ENCODE results near the gene CEACAM8. TPM values are rescaled to one million over a fixed set of nuclear protein-coding genes. Genes with fewer than 3 reads are reported as not detected.
A peak's percentile ranks its signal among the peaks of the same experiment; 100 is the strongest.

Gene CEACAM8
- total and polyA plus RNA-seq, 2 donors (not counting 1 experiment from before 2014, with no cell fraction given): not detected

DNA sequence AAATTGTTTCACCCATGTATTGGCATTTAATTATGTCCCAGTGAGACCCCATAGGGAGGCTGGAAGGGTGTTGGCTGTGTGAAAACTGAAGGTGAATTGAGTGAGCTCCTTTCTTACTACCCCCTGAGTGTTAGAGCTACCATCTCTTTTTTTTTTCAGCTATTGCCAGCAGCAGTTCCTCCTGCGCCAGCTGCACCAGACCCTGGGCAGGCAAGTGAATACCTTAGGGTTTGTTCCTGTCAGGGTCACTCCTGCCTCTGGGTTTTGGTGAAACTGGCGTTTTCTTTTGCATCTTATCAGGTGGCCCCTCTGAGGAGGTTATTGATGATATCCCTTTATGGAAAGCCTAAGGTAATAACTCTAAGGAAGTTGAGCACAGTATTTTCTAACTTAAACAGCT lies 25.5 kb downstream of the CEACAM8 start:
- no peaks in the 10 kb centered on the region for H3K27me3 ChIP-seq (replicated peaks in 1 of 4; ENCODE audit: control extremely low read depth in 1 of 4, control insufficient read depth in 3 of 4, insufficient read depth in 4 of 4, low read length in 3 of 4)
- no peak overlapping the region for H3K4me2 ChIP-seq (replicated peaks; ENCODE audit: low read depth, low read length, poor library complexity, severe bottlenecking)
- H3K9ac ChIP-seq (ENCODE audit: low read length): no peak overlapping the region
- no peaks in the 10 kb centered on the region for H3K79me2 ChIP-seq (ENCODE audit: control insufficient read depth, insufficient read depth, low read length)
- ATAC-seq (ENCODE audit: low read depth) (no peak), DNase-seq (no peak)
- peaks cover 4% of the 10 kb centered on the region for H3K27me3 Mint-ChIP-seq
- peaks cover 29% of the 10 kb centered on the region for H3K4me1 Mint-ChIP-seq
- peak overlapping the region in 1 of 2 donors; percentile 35 for H3K27ac ChIP-seq (ENCODE audit: low read length in 2 of 2)
- H3K4me3 Mint-ChIP-seq: no peak overlapping the region
- TF ChIP-seq, protein P1, sequence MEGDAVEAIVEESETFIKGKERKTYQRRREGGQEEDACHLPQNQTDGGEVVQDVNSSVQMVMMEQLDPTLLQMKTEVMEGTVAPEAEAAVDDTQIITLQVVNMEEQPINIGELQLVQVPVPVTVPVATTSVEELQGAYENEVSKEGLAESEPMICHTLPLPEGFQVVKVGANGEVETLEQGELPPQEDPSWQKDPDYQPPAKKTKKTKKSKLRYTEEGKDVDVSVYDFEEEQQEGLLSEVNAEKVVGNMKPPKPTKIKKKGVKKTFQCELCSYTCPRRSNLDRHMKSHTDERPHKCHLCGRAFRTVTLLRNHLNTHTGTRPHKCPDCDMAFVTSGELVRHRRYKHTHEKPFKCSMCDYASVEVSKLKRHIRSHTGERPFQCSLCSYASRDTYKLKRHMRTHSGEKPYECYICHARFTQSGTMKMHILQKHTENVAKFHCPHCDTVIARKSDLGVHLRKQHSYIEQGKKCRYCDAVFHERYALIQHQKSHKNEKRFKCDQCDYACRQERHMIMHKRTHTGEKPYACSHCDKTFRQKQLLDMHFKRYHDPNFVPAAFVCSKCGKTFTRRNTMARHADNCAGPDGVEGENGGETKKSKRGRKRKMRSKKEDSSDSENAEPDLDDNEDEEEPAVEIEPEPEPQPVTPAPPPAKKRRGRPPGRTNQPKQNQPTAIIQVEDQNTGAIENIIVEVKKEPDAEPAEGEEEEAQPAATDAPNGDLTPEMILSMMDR (IDR thresholded peaks at IDR 0.05): no peak
- no peak for TF ChIP-seq EZH2 (IDR thresholded peaks at IDR 0.05; ENCODE audit: borderline replicate concordance, insufficient read depth, low read depth, low read length, poor library complexity, severe bottlenecking)
- peaks cover 17 to 21% of the 10 kb centered on the region in 2 donors for H3K4me1 ChIP-seq (ENCODE audit: control insufficient read depth in 2 of 2, insufficient read depth in 2 of 2, low read length in 2 of 2)
- H4K20me1 ChIP-seq (ENCODE audit: control insufficient read depth, insufficient read depth, low read length, poor library complexity, severe bottlenecking): no peaks in the 10 kb centered on the region
- 40% methylated on average over 1 of the region's 2 CpGs for WGBS (ENCODE audit: insufficient coverage)
- no peak overlapping the region for H2AFZ ChIP-seq (ENCODE audit: insufficient read depth, low read depth, low read length, poor library complexity, severe bottlenecking)
- H3K4me3 ChIP-seq (ENCODE audit: control extremely low read depth in 1 of 5, extremely low read depth in 1 of 5, insufficient read depth in 1 of 5, low read depth in 2 of 5, low read length in 4 of 5): no peak overlapping the region
- intact Hi-C loops (cut with micrococcal nuclease): no loop called here
- H3K36me3 ChIP-seq (replicated peaks in 1 of 2; ENCODE audit: control extremely low read depth in 1 of 2, control insufficient read depth in 1 of 2, extremely low read depth in 1 of 2, insufficient read depth in 2 of 2, low read length in 1 of 2): no peaks in the 10 kb centered on the region
- peak overlapping the region; percentile 33 for H3K27ac Mint-ChIP-seq
- H3K9me3 ChIP-seq (ENCODE audit: control extremely low read depth in 1 of 3, control insufficient read depth in 2 of 3, insufficient read depth in 1 of 3, low read length in 2 of 3): no peaks in the 10 kb centered on the region
- CTCF ChIA-PET: interaction anchor here (9.1 kb wide), 1 partner anchor 28 kb away, joined by 130 read pairs; the partner anchor contains the start of gene CEACAM8
- POLR2A ChIA-PET: no interaction called here
- no peaks in the 10 kb centered on the region for H3K9me3 Mint-ChIP-seq (ENCODE audit: insufficient read depth)

DNA sequence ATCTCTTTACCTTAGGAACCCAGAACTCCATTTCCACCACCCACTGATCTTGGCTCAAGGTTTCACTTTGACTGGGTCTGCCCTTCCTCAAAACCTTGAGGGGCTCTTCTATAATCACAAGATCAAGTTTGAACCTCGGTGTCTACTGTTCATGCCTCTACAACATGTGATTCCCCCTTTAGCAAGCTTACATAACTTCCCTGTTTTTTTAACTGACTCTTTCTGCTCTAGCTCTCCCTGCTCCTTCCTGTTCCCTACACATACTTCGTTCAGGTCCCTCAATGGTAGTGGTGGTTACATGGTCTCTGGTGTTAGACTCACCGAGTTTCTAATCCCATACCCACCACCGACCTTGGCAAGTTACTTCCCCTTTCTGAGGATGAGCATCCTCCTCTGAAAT lies 26.7 kb downstream of the CEACAM8 start:
- H3K27me3 ChIP-seq (replicated peaks in 1 of 4; ENCODE audit: control extremely low read depth in 1 of 4, control insufficient read depth in 3 of 4, insufficient read depth in 4 of 4, low read length in 3 of 4): no peaks in the 10 kb centered on the region
- peaks cover 24% of the 10 kb centered on the region for H3K4me1 Mint-ChIP-seq
- DNase-seq (peak; percentile 65), ATAC-seq (ENCODE audit: low read depth) (peak; percentile 42)
- no peak overlapping the region for H3K9ac ChIP-seq (ENCODE audit: low read length)
- CTCF ChIA-PET: interaction anchor here (0.9 to 9.1 kb wide), 6 partner anchors 9 to 126 kb away, joined by 3 to 130 read pairs (median 5); partner anchors contain the start of genes CEACAM8 and CXCL17
- H3K9me3 ChIP-seq (ENCODE audit: control extremely low read depth in 1 of 3, control insufficient read depth in 2 of 3, insufficient read depth in 1 of 3, low read length in 2 of 3): no peaks in the 10 kb centered on the region
- peaks cover 5% of the 10 kb centered on the region for H3K27me3 Mint-ChIP-seq
- H2AFZ ChIP-seq (ENCODE audit: insufficient read depth, low read depth, low read length, poor library complexity, severe bottlenecking): no peak overlapping the region
- no peak for TF ChIP-seq EZH2 (IDR thresholded peaks at IDR 0.05; ENCODE audit: borderline replicate concordance, insufficient read depth, low read depth, low read length, poor library complexity, severe bottlenecking)
- TF ChIP-seq, protein P1 (IDR thresholded peaks at IDR 0.05): no peak
- peaks cover 17 to 21% of the 10 kb centered on the region in 2 donors for H3K4me1 ChIP-seq (ENCODE audit: control insufficient read depth in 2 of 2, insufficient read depth in 2 of 2, low read length in 2 of 2)
- POLR2A ChIA-PET: no interaction called here
- 10% methylated on average over 1 of the region's 4 CpGs for WGBS (ENCODE audit: insufficient coverage)
- H3K27ac ChIP-seq (ENCODE audit: low read length in 2 of 2): peak overlapping the region; percentile 54 to 72
- no peak overlapping the region for H3K4me3 ChIP-seq (ENCODE audit: control extremely low read depth in 1 of 5, extremely low read depth in 1 of 5, insufficient read depth in 1 of 5, low read depth in 2 of 5, low read length in 4 of 5)
- intact Hi-C loops (cut with micrococcal nuclease): no loop called here
- H3K9me3 Mint-ChIP-seq (ENCODE audit: insufficient read depth): no peaks in the 10 kb centered on the region
- peak overlapping the region; percentile 64 for H3K27ac Mint-ChIP-seq
- H3K36me3 ChIP-seq (replicated peaks in 1 of 2; ENCODE audit: control extremely low read depth in 1 of 2, control insufficient read depth in 1 of 2, extremely low read depth in 1 of 2, insufficient read depth in 2 of 2, low read length in 1 of 2): no peaks in the 10 kb centered on the region
- H4K20me1 ChIP-seq (ENCODE audit: control insufficient read depth, insufficient read depth, low read length, poor library complexity, severe bottlenecking): no peaks in the 10 kb centered on the region
- no peaks in the 10 kb centered on the region for H3K79me2 ChIP-seq (ENCODE audit: control insufficient read depth, insufficient read depth, low read length)
- peak overlapping the region; percentile 31 for H3K4me2 ChIP-seq (replicated peaks; ENCODE audit: low read depth, low read length, poor library complexity, severe bottlenecking)
- peak overlapping the region; percentile 30 for H3K4me3 Mint-ChIP-seq

Data from B cell (primary cell).